Measurements from ENCODE around the gene NEFH. TPM values are rescaled to one million over a fixed set of nuclear protein-coding genes. Genes with fewer than 3 reads are reported as not detected.

NEFH gene
- polyA plus RNA-seq, 1 of the 3 experiments (the other 2 are of a cell fraction): 3.5 TPM

GRCh38 chr22:29510542-29510941 is 30.5 kb downstream of the NEFH start:
- Histone ChIP-seq H3K27me3 (ENCODE audit: insufficient read depth) (no peaks in the 10 kb centered on the region), H3K79me2 (ENCODE audit: insufficient read depth) (no peaks in the 10 kb centered on the region), H3K9me3 (no peaks in the 10 kb centered on the region), H3K9me2 (no peaks in the 10 kb centered on the region), H3K4me3 (ENCODE audit: low read depth in 2 of 2, low read length in 1 of 2) (no peak overlapping the region), H4K20me1 (ENCODE audit: insufficient read depth) (no peaks in the 10 kb centered on the region), H2AFZ (ENCODE audit: low read depth) (no peak overlapping the region), H3K27ac (ENCODE audit: low read depth in 2 of 2, low read length in 1 of 2) (no peak overlapping the region), H3K36me3 (replicated peaks in 1 of 2; ENCODE audit: control insufficient read depth in 1 of 2, insufficient read depth in 2 of 2, low read length in 1 of 2) (peaks cover 47 to 65% of the 10 kb centered on the region in 2 experiments), H3K9ac (no peak overlapping the region), H3K4me2 (no peak overlapping the region), H3K4me1 (ENCODE audit: control insufficient read depth in 1 of 2, insufficient read depth in 2 of 2, low read depth in 1 of 2, low read length in 1 of 2) (peaks cover 0 to 6% of the 10 kb centered on the region in 2 experiments; a peak in 1 of 4 replicates), H3F3A (replicated peaks; ENCODE audit: insufficient read depth) (no peaks in the 10 kb centered on the region)
- 94% methylated on average over 2 of the region's 2 CpGs for WGBS (ENCODE audit: low lambda C conversion rate)
- no peak for DNase-seq
- POLR2A ChIA-PET: interaction anchor here (0.8 kb wide), 1 partner anchor 43 kb away, joined by 3 read pairs; the partner anchor contains the start of gene THOC5
- TF ChIP-seq CHD2 (IDR thresholded peaks at IDR 0.05; ENCODE audit: low read length, partially characterized antibody) (no peak), SIN3A (IDR thresholded peaks at IDR 0.05; ENCODE audit: borderline replicate concordance, low read depth, low read length) (no peak)
- CTCF ChIA-PET: interaction anchor here (1.0 to 2.5 kb wide), 6 partner anchors 14 to 115 kb away, joined by 3 to 9 read pairs (median 5); partner anchors contain the start of gene THOC5

GRCh38 chr22:29511126-29511862 is 31.3 kb downstream of the NEFH start:
- no peak for TF ChIP-seq PBX3 (IDR thresholded peaks at IDR 0.05)
- TF ChIP-seq POLR2AphosphoS5 (IDR thresholded peaks at IDR 0.05; ENCODE audit: low read depth, low read length): no peak
- no peak for TF ChIP-seq EP300 (IDR thresholded peaks at IDR 0.05; ENCODE audit: borderline replicate concordance in 1 of 2, low read depth in 1 of 2, low read length in 1 of 2)
- no peak for TF ChIP-seq SMC3 (IDR thresholded peaks at IDR 0.05; ENCODE audit: low read depth, low read length)
- TF ChIP-seq RXRA (IDR thresholded peaks at IDR 0.05; ENCODE audit: borderline replicate concordance, low read depth): no peak
- no peak for TF ChIP-seq TCF12 (IDR thresholded peaks at IDR 0.05)
- TF ChIP-seq NFIC (IDR thresholded peaks at IDR 0.05; ENCODE audit: borderline replicate concordance): no peak
- no peak for TF ChIP-seq ZBTB33 (IDR thresholded peaks at IDR 0.05; ENCODE audit: borderline replicate concordance, low read depth)
- no peak for TF ChIP-seq RCOR1 (IDR thresholded peaks at IDR 0.05; ENCODE audit: low read length)
- no peak for TF ChIP-seq REST (IDR thresholded peaks at IDR 0.05; ENCODE audit: low read depth, low read length)
- TF ChIP-seq SIN3A (IDR thresholded peaks at IDR 0.05; ENCODE audit: borderline replicate concordance, low read depth, low read length): no peak
- TF ChIP-seq FOSL2 (IDR thresholded peaks at IDR 0.05; ENCODE audit: borderline replicate concordance, low read depth): no peak
- no peak for TF ChIP-seq GATA2 (CRISPR knock-in tag; IDR thresholded peaks at IDR 0.05)
- TF ChIP-seq JUND (IDR thresholded peaks at IDR 0.05): no peak
- H3K79me2 ChIP-seq (ENCODE audit: insufficient read depth): no peaks in the 10 kb centered on the region
- H3K27ac ChIP-seq (ENCODE audit: low read depth in 2 of 2, low read length in 1 of 2): no peak overlapping the region
- peaks cover 50 to 64% of the 10 kb centered on the region in 2 experiments for H3K36me3 ChIP-seq (replicated peaks in 1 of 2; ENCODE audit: control insufficient read depth in 1 of 2, insufficient read depth in 2 of 2, low read length in 1 of 2)
- H4K20me1 ChIP-seq (ENCODE audit: insufficient read depth): no peaks in the 10 kb centered on the region
- POLR2A ChIA-PET: interaction anchor here (0.6 to 1.2 kb wide), 3 partner anchors 9 to 42 kb away, joined by 3 to 4 read pairs (median 3); partner anchors contain the start of gene THOC5
- no peak for DNase-seq
- no peaks in the 10 kb centered on the region for H3K27me3 ChIP-seq (ENCODE audit: insufficient read depth)
- no peak overlapping the region for H3K4me2 ChIP-seq
- no peaks in the 10 kb centered on the region for H3F3A ChIP-seq (replicated peaks; ENCODE audit: insufficient read depth)
- H3K4me1 ChIP-seq (ENCODE audit: control insufficient read depth in 1 of 2, insufficient read depth in 2 of 2, low read depth in 1 of 2, low read length in 1 of 2): peaks cover 0 to 6% of the 10 kb centered on the region in 2 experiments; a peak in 1 of 4 replicates
- no peak overlapping the region for H3K9ac ChIP-seq
- H3K9me3 ChIP-seq: no peaks in the 10 kb centered on the region
- H3K4me3 ChIP-seq (ENCODE audit: low read depth in 2 of 2, low read length in 1 of 2): no peak overlapping the region
- CTCF ChIA-PET: interaction anchor here (0.5 to 2.5 kb wide), 8 partner anchors 14 to 264 kb away, joined by 3 to 9 read pairs (median 4); no protein-coding TSS in a partner anchor
- 95% methylated on average over 8 of the region's 8 CpGs for WGBS (ENCODE audit: low lambda C conversion rate)
- no peak overlapping the region for H2AFZ ChIP-seq (ENCODE audit: low read depth)
- H3K9me2 ChIP-seq: no peaks in the 10 kb centered on the region
